PFSK-1 (cell line): ENCODE data around the gene DLGAP1.

ENCODE experiments used
- POLR2AphosphoS5 ChIP-seq: IDR thresholded peaks from 2 replicates; pipeline ENCODE4 v1.6.1; 2012; ENCODE audit warnings: low read depth, mild to moderate bottlenecking, control low read depth, low read length, moderate library complexity
- SIN3A ChIP-seq: IDR thresholded peaks from 2 replicates; pipeline ENCODE4 v1.6.1; 2012; ENCODE audit warnings: mild to moderate bottlenecking, low read length, moderate library complexity, borderline replicate concordance; ENCODE audit not compliant: insufficient read depth
- TAF1 ChIP-seq: IDR thresholded peaks from 2 replicates; pipeline ENCODE4 v1.6.1; 2012; ENCODE audit warnings: low read length, control low read depth, borderline replicate concordance; ENCODE audit not compliant: insufficient read depth

DNA sequence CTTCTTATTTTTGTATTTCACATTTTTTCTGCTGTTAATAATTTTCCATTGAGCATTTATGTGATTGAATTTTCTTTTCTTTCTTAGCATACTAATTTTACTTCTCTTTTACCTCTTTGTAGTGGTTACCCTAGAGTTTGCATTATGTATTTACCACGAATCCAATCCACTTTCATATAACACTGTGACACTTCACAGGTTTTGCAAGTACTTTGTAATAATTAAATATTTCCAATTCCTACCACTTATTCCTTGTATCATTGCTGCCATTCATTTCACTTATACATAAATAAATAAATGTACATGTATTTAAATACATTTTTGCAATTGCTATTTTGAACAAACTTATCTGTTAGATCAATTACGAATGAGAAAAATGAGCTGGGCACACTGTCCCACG is 894.4 kb downstream of the DLGAP1 start:
- no peak for TF ChIP-seq POLR2AphosphoS5
- no peak for TF ChIP-seq TAF1
- no peak for TF ChIP-seq SIN3A
